Measurements from ENCODE around the gene POU5F1. TPM values are rescaled to one million over a fixed set of nuclear protein-coding genes. Genes with fewer than 3 reads are reported as not detected.
A peak's percentile ranks its signal among the peaks of the same experiment; 100 is the strongest.
"Not testable (repeated sequence)": the region's sequence is repeated elsewhere in the genome, so short reads cannot be mapped to it uniquely, and the experiment has no call there.

The POU5F1 gene
- total and polyA plus RNA-seq, 10 donors: 0.57 to 3.7 (median 1.5) TPM

GRCh38 chr6:31202259-31203166 lies 32.0 kb upstream of the POU5F1 start:
- H3K27me3 ChIP-seq (replicated peaks in 1 of 7): no peaks in the 10 kb centered on the region
- H3K9me3 ChIP-seq: peaks cover 0 to 11% (median 0%) of the 10 kb centered on the region in 8 donors
- 38 to 45% (median 40%) methylated on average over 11 of the region's 11 CpGs for WGBS, 5 donors
- peaks cover 21 to 78% (median 50%) of the 10 kb centered on the region in 6 donors for H3K4me1 ChIP-seq
- peak overlapping the region; percentile 86 to 100 (median 94) for H3K27ac ChIP-seq
- H3K36me3 ChIP-seq: peaks cover 0 to 29% (median 1%) of the 10 kb centered on the region in 6 donors
- peak; percentile 76 for DNase-seq
- peak overlapping the region in 3 of 8 donors; percentile 19 to 70 (median 41) for H3K4me3 ChIP-seq
- intact Hi-C loops (cut with DNase I; ENCODE audit: low total_unique reads): loop anchor here (10.0 kb wide), 1 partner anchor 62 kb away; no protein-coding TSS in a partner anchor
- TF ChIP-seq POLR2A (IDR thresholded peaks at IDR 0.05): no peak
- TF ChIP-seq, protein P1, sequence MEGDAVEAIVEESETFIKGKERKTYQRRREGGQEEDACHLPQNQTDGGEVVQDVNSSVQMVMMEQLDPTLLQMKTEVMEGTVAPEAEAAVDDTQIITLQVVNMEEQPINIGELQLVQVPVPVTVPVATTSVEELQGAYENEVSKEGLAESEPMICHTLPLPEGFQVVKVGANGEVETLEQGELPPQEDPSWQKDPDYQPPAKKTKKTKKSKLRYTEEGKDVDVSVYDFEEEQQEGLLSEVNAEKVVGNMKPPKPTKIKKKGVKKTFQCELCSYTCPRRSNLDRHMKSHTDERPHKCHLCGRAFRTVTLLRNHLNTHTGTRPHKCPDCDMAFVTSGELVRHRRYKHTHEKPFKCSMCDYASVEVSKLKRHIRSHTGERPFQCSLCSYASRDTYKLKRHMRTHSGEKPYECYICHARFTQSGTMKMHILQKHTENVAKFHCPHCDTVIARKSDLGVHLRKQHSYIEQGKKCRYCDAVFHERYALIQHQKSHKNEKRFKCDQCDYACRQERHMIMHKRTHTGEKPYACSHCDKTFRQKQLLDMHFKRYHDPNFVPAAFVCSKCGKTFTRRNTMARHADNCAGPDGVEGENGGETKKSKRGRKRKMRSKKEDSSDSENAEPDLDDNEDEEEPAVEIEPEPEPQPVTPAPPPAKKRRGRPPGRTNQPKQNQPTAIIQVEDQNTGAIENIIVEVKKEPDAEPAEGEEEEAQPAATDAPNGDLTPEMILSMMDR (IDR thresholded peaks at IDR 0.05 in 8 of 11, conservative IDR thresholded peaks at IDR 0.05 in 3 of 11): no peak
- TF ChIP-seq POLR2AphosphoS5 (IDR thresholded peaks at IDR 0.05): no peak

- Histone ChIP-seq H3K36me3 (peaks cover 0 to 43% (median 1%) of the 10 kb centered on the region in 6 donors), H3K27ac (peak overlapping the region in 7 of 8 donors; percentile 93 to 100 (median 99)), H3K9me3 (peaks cover 0 to 11% (median 0%) of the 10 kb centered on the region in 8 donors), H3K4me1 (peaks cover 14 to 88% (median 62%) of the 10 kb centered on the region in 6 donors), H3K4me3 (peak overlapping the region in 6 of 8 donors; percentile 54 to 81 (median 58))
- WGBS, 5 donors: 73 to 86% (median 82%) methylated on average over 4 of the region's 4 CpGs
- not testable (repeated sequence) for H3K27me3 ChIP-seq (replicated peaks in 1 of 7); DNase-seq
- intact Hi-C loops (cut with DNase I; ENCODE audit: low total_unique reads): loop anchor here (5.0 kb wide), 1 partner anchor 168 kb away; no protein-coding TSS in a partner anchor
These were observed 28.6 kb upstream of the POU5F1 start for GRCh38 chr6:31199105-31199452.

GRCh38 chr6:31197559-31198305 lies 27.2 kb upstream of the POU5F1 start:
- no peaks in the 10 kb centered on the region for H3K27me3 ChIP-seq (replicated peaks in 1 of 7)
- peak overlapping the region; percentile 93 to 100 (median 99) for H3K27ac ChIP-seq
- intact Hi-C loops (cut with DNase I; ENCODE audit: low total_unique reads): loop anchor here (5.0 kb wide), 1 partner anchor 170 kb away; no protein-coding TSS in a partner anchor
- TF ChIP-seq POLR2AphosphoS5 (IDR thresholded peaks at IDR 0.05): peak; percentile 92 to 94 (median 92)
- TF ChIP-seq, protein P1 (IDR thresholded peaks at IDR 0.05 in 8 of 11, conservative IDR thresholded peaks at IDR 0.05 in 3 of 11): peak in 2 of 11 experiments; percentile 18 to 19
- TF ChIP-seq POLR2A (IDR thresholded peaks at IDR 0.05): peak; percentile 41 to 65 (median 50)
- WGBS, 5 donors: 0 to 1% (median 0%) methylated on average over 37 to 45 of the region's 45 CpGs
- peaks cover 0 to 11% (median 0%) of the 10 kb centered on the region in 8 donors for H3K9me3 ChIP-seq
- peak; percentile 98 for DNase-seq
- H3K4me1 ChIP-seq: peaks cover 6 to 77% (median 52%) of the 10 kb centered on the region in 6 donors
- peak overlapping the region; percentile 39 to 81 (median 56) for H3K4me3 ChIP-seq
- H3K36me3 ChIP-seq: peaks cover 0 to 52% (median 1%) of the 10 kb centered on the region in 6 donors

DNA sequence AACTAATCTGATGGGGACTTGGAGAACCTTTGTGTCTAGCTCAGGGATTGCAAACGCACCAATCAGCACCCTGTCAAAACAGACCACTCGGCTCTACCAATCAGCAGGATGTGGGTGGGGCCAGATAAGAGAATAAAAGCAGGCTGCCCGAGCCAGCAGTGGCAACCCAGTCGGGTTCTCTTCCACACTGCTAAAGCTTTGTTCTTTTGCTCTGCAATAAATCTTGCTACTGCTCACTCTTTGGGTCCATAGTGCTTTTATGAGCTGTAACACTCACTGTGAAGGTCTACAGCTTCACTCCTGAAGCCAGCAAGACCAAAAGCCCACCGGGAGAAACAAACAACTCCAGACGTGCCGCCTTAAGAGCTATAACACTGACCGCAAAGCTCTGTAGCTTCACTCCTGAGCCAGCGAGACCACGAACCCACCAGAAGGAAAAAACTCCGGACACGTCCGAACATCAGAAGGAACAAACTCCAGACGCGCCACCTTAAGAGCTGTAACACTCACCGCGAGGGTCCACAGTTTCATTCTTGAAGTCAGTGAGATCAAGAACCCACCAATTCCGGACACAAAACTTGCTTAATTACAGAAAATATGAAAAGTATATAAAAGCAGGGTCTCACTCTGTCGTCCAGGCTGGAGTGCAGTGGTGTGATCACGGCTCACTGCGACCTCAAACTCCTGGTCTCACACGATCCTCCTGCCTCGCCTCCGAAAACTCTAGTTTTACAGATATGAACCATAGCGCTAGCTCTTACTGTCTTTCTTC lies 26.0 kb upstream of the POU5F1 start:
- peak overlapping the region in 6 of 8 donors; percentile 39 to 81 (median 56) for H3K4me3 ChIP-seq
- H3K27ac ChIP-seq: peak overlapping the region; percentile 93 to 100 (median 99)
- H3K9me3 ChIP-seq: peaks cover 0 to 11% (median 0%) of the 10 kb centered on the region in 8 donors
- intact Hi-C loops (cut with DNase I; ENCODE audit: low total_unique reads): loop anchor here (5.0 kb wide), 1 partner anchor 171 kb away; no protein-coding TSS in a partner anchor
- DNase-seq; H3K27me3 ChIP-seq (replicated peaks in 1 of 7): not testable (repeated sequence)
- peaks cover 3 to 64% (median 42%) of the 10 kb centered on the region in 6 donors for H3K4me1 ChIP-seq
- peaks cover 0 to 40% (median 1%) of the 10 kb centered on the region in 6 donors for H3K36me3 ChIP-seq
- WGBS, 5 donors: 60 to 77% (median 73%) methylated on average over 23 to 25 of the region's 25 CpGs

DNA sequence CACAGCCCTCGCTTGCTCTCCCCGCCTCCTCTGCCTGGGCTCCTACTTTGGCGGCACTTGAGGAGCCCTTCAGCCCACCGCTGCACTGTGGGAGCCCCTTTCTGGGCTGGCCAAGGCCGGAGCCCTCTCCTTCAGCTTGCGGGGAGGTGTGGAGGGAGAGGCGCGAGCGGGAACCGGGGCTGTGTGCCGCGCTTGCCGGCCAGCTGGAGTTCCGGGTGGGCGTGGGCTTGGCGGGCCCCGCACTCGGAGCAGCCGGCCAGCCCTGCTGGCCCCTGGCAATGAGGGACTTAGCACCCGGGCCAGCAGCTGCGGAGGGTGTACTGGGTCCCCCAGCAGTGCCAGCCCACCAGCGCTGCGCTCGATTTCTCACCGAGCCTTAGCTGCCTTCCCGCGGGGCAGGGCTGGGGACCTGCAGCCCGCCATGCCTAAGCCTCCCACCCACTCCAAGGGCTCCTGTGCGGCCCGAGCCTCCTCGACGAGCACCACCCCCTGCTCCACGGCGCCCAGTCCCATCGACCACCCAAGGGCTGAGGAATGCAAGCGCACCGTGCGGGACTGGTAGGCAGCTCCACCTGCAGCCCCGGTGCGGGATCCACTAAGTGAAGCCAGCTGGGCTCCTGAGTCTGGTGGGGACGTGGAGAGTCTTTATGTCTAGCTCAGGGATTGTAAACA lies 25.0 kb upstream of the POU5F1 start:
- peaks cover 3 to 54% (median 38%) of the 10 kb centered on the region in 6 donors for H3K4me1 ChIP-seq
- H3K27ac ChIP-seq: peak overlapping the region in 2 of 8 donors; percentile 99 to 100
- peaks cover 0 to 30% (median 0%) of the 10 kb centered on the region in 6 donors for H3K36me3 ChIP-seq
- intact Hi-C loops (cut with DNase I; ENCODE audit: low total_unique reads): loop anchor here (5.0 kb wide), 1 partner anchor 172 kb away; no protein-coding TSS in a partner anchor
- 92 to 99% (median 95%) methylated on average over 18 to 41 of the region's 41 CpGs for WGBS, 5 donors
- not testable (repeated sequence) for H3K9me3 ChIP-seq; H3K4me3 ChIP-seq; H3K27me3 ChIP-seq (replicated peaks in 1 of 7)
- DNase-seq: peak; percentile 81

Data from spleen (tissue), 11 donors.